Measurements from ENCODE around the gene CGB7. TPM values are rescaled to one million over a fixed set of nuclear protein-coding genes. Genes with fewer than 3 reads are reported as not detected.
A peak's percentile ranks its signal among the peaks of the same experiment; 100 is the strongest.
"Not testable (repeated sequence)": the region's sequence is repeated elsewhere in the genome, so short reads cannot be mapped to it uniquely, and the experiment has no call there.

CGB7 gene
- total RNA-seq, 8 experiments from 2014 or later = 0.11 to 1.0 (median 0.36) TPM; not detected in 1

DNA sequence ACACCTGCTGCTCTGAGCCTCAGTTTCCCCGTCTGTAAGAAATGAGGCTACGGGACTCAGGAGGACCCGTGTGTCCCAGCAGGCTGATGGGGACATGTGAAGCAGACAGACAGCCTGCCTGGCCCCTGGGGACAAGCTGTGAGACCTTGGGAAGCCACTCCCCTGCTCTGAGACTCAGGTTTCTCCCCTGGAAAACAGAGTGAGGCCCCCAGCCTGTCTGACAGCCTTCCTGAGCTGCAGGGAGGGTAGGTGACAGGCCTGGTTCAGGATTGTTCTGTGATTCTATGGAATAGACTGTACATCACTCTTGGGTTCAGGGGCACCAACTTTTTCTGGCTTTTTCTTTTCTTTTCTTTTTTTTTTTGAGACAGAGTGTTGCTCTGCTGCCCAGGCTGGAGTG, 10.0 kb upstream of the CGB7 start:
- ATAC-seq (replicated peaks in 6 of 8) = no peak
- H3K27ac ChIP-seq = no peak overlapping the region
- WGBS, 10 experiments = 20 to 90% (median 47%) methylated on average over 1 to 3 of the region's 3 CpGs; no CpG with 5 or more reads in 5 of the 10 experiments
- in situ Hi-C loops (cut with MboI; ENCODE audit: low pct_unique_long_range_greater_than_20kb in 2 of 9, low sequenced_read_pairs in 9 of 9, unreplicated experiment in 9 of 9) = no loop called here
- no peak overlapping the region for H3K4me3 ChIP-seq
- H3K4me1 ChIP-seq (replicated peaks in 1 of 2) = peaks cover 7 to 9% of the 10 kb centered on the region in 2 donors

DNA sequence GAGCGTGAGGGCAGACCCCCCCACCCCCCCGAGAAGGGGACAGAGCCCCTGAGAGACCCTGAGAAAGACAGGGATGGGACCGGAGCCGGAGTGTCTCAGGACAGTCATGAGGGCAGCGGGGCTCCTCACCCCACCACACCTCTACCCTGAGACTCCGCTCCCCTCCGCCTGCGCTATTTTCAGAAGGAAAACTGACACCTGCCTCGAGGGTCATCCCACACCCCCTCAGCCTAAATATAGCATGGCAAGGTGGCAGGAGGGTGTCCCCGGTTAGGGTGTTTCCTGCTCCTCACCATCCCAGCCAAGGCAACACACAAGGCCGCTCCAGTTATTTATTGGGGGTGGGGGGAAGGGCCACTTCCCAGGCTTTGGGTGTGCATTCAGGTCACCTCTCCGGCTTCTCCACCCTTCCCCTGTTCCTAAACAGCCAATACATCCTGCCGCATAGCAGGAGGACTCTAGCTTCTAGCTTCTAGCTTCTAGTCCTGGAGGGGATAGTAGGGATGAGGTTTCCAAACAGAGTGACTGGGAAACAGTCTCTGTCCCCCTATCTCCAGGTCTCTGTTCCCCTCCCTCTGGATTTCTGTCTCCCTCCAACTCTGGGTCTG, 8.5 kb upstream of the CGB7 start:
- H3K4me1 ChIP-seq (replicated peaks in 1 of 2) = peaks cover 7 to 9% of the 10 kb centered on the region in 2 donors
- WGBS, 10 experiments = 33 to 90% (median 40%) methylated on average over 1 to 5 of the region's 13 CpGs; no CpG with 5 or more reads in 5 of the 10 experiments
- H3K4me3 ChIP-seq = no peak overlapping the region
- no peak overlapping the region for H3K27ac ChIP-seq
- ATAC-seq (replicated peaks in 6 of 8) = no peak
- in situ Hi-C loops (cut with MboI; ENCODE audit: low pct_unique_long_range_greater_than_20kb in 2 of 9, low sequenced_read_pairs in 9 of 9, unreplicated experiment in 9 of 9) = no loop called here

DNA sequence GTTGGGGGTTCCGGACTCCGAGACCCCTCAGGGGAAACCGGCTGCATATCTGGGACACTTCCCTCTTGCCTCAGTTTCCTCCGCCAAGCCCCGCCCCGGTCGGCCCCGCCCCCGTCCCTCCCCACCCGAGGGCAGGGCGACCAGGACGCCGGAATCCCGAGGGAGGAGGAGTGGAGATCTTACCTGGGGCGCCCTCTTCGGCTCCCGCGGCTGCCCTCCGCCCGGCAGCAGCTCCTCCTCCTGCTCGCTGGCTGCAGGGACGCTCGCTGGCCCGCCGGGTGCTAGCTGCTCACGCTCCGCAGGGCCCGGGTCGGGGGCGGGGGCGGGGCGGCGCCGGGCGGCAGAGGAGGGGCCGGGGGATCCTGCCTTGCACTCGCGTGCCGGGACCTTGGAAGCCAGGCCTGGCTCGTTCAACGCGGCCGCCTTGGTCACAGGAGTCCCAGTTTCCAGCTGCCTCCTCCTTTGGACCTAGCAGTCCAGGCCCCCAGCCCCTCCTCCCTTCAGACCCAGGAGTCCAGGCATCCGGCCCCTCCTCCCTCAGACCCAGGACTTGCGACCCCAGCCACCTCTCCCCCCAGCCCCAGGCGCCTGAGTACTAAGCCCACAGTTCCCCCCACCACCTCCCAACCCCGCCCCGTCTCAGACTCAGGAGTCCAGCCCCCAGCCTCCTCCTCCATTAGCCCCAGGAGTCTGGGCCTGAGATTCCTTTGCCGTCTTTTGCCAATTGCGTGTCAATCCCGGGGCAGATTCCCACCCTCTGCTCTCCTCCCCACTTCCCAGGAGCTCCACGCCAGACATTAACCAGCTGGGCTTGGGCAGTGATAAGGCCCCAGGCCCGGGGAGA, 7.4 kb upstream of the CGB7 start, which contains the start of gene NTF4:
Gene NTF4, minus strand, starts transcription at position 51 of the 844 bp plus-strand sequence. CDS start 2,821 bp downstream, outside the sequence.
- in situ Hi-C loops (cut with MboI; ENCODE audit: low pct_unique_long_range_greater_than_20kb in 2 of 9, low sequenced_read_pairs in 9 of 9, unreplicated experiment in 9 of 9) = no loop called here
- 0 to 14% methylated on average over 1 to 2 of the region's 53 CpGs; no CpG with 5 or more reads in 8 of the 10 experiments for WGBS, 10 experiments
- Histone ChIP-seq H3K4me3 (peak within 1 kb of the TSS in 2 of 5 donors; percentile 5 to 18), H3K27ac (no peak within 1 kb of the TSS), H3K4me1 (replicated peaks in 1 of 2) (peaks cover 7 to 9% of the 10 kb centered on the region in 2 donors)
- peak; percentile 31 to 92 (median 90) for ATAC-seq (replicated peaks in 6 of 8)

DNA sequence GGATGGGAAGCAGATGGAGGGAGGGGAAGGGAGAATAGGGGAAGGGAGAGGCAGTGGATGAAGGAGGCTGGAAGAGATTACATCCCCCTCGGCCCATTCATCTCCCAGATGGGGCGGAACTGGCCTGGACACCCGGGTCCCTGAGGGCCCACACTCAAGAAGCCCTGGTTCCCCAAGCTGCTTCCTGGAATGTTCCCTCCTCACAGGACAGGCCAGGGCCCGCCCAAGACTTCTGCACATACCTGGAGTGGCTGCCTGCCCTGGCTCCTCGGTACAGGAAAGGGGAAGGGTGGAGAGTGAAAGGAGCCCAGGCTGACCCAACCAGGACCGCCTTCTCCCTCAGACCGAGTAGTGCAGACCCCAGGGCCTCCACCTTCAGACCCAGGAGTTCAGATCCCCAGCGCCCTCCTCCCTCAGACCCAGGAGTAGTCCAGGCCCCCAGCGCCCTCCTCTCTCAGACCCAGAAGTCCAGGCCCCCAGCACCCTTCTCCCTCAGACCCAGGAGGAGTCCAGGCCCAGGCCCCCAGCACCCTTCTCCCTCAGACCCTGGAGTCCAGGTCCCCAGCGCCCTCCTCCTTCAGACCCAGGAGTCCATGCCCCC, 6.6 kb upstream of the CGB7 start:
- no peak overlapping the region for H3K27ac ChIP-seq
- WGBS, 10 experiments = 0 to 100% (median 52%) methylated on average over 1 to 3 of the region's 10 CpGs; no CpG with 5 or more reads in 6 of the 10 experiments
- H3K4me1 ChIP-seq (replicated peaks in 1 of 2) = peaks cover 7 to 9% of the 10 kb centered on the region in 2 donors
- peak in 2 of 8 experiments; percentile 1 to 2 for ATAC-seq (replicated peaks in 6 of 8)
- H3K4me3 ChIP-seq = no peak overlapping the region
- in situ Hi-C loops (cut with MboI; ENCODE audit: low pct_unique_long_range_greater_than_20kb in 2 of 9, low sequenced_read_pairs in 9 of 9, unreplicated experiment in 9 of 9) = no loop called here

DNA sequence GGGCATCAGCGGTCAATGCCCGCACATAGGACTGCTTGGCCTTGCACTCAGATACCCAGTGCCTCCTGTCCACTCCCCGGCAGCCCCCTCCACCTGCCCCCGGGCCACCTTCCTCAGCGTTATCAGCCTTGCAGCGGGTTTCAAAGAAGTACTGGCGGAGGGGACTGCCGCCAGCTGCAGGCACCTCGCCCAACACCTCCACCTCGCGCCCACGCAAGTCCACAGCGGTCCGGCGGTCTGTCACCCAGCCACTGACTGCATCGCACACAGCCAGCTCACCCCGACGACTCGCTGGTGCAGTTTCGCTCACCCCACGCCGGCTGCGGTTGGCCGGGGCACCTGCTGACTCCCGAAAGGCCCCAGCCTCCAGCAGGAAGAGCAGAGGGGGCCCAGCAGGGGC, 3.9 kb upstream of the CGB7 start:
- ATAC-seq (replicated peaks in 6 of 8) = no peak
- Histone ChIP-seq H3K27ac (no peak overlapping the region), H3K4me3 (no peak overlapping the region), H3K4me1 (replicated peaks in 1 of 2) (peaks cover 7 to 26% of the 10 kb centered on the region in 2 donors)
- WGBS, 10 experiments = 80 to 100% (median 100%) methylated on average over 1 to 2 of the region's 25 CpGs; no CpG with 5 or more reads in 7 of the 10 experiments
- in situ Hi-C loops (cut with MboI; ENCODE audit: low pct_unique_long_range_greater_than_20kb in 2 of 9, low sequenced_read_pairs in 9 of 9, unreplicated experiment in 9 of 9) = no loop called here

DNA sequence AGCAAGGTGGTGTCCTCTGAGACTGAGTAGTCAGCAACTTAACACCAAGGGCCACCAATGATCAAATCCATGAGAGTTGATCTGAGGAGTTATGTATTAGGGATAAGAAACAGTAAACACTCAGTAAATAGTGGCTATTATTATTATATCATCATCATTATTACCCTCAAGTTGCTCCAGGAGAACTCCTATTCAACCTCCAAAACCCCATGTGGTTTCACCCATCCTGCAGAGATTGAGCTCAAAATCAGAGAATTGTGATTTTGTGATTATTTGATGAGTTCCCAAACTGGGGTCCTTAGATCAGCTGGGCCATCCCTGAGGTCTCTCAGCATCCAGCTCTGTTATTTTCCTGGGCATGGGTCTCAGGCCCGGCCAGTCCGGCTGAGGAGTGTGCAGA, 3.5 kb upstream of the CGB7 start:
- no peak for ATAC-seq (replicated peaks in 6 of 8)
- no peak overlapping the region for H3K4me3 ChIP-seq
- WGBS, 10 experiments = no CpG with 5 or more reads among the region's 2 CpGs
- H3K4me1 ChIP-seq (replicated peaks in 1 of 2) = peaks cover 7 to 30% of the 10 kb centered on the region in 2 donors
- in situ Hi-C loops (cut with MboI; ENCODE audit: low pct_unique_long_range_greater_than_20kb in 2 of 9, low sequenced_read_pairs in 9 of 9, unreplicated experiment in 9 of 9) = no loop called here
- H3K27ac ChIP-seq = no peak overlapping the region

DNA sequence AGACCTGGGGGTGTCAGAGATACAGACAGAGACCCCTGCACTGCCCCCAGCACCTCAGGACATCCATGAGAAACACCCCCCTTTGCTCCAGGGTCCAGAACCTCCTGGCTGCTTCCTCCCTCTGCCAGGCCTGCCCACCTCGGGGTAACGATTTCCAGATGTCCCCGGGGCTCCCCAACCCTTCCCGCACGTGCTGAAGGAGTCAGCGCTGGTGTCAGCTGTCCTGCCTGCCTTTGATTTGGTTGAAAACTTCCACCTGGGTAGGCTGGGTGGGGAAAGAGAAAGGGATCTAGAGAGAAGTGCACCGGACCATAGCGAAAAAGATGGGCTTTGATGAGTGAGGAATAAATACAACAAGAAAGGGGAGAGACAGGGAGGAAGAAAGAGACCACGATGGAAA, 1.5 kb upstream of the CGB7 start:
- Histone ChIP-seq H3K4me1 (replicated peaks in 1 of 2) (peaks cover 0 to 24% of the 10 kb centered on the region in 2 donors), H3K4me3 (no peak overlapping the region), H3K27ac (no peak overlapping the region)
- 15 to 93% (median 73%) methylated on average over 1 to 7 of the region's 9 CpGs for WGBS, 10 experiments
- in situ Hi-C loops (cut with MboI; ENCODE audit: low pct_unique_long_range_greater_than_20kb in 2 of 9, low sequenced_read_pairs in 9 of 9, unreplicated experiment in 9 of 9) = no loop called here
- no peak for ATAC-seq (replicated peaks in 6 of 8)

DNA sequence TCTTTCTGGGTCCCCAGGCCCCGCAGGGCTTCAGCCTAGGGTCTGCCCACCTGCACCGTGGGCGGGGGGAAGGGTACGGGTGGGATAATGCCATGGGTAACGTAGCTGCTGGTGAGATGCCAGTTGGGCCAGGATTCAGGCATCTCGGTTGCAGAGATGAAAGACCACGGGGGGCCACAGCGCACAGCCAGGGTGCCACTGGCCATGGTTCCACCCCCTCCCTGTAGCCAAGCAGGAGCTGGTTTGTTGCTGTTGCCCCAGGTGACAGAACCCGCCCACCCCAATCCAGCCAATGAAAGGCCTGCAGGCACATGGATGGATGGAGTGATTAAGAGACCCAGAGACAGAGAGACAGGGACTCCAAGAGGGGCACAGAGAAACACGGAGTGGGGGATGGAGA, 1.0 kb upstream of the CGB7 start:
- no peak overlapping the region for H3K4me3 ChIP-seq
- peak in 4 of 8 experiments; percentile 13 to 31 (median 21) for ATAC-seq (replicated peaks in 6 of 8)

DNA sequence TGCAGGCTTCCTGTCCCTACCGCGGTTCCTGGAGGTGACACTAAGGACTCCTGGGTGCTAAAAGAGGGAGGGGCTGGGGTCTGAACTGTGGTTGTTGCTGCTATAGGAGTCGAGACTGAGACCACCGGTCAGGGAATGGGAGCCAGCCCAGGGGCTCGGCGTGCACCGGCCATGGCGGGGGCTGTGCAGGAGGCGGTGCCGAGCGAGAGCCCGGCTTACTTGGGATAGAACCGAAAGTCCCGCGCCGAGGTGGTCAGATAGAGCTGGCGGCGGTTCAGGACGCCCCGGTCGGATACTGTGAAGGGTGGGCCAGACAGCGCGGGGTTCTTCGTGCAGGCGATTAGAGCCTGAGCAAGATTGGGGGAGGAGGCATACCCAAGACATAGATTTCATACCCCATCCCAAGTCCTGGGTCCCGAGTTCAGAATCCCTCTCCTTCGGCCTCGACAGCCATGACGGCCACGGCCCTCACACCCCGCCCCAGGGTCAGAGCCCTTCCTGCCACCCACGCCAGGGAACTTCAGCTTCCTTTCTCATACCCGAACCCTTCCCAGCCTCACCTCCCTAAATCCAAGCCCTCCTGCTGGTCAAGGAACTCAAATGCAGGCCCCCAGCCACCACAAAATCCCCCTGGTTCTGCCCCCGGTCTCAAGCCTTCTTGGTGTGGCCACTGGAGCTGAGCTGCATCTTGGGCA, 500 bp downstream of the CGB7 start:
- peaks cover 0 to 24% of the 10 kb centered on the region in 2 donors for H3K4me1 ChIP-seq (replicated peaks in 1 of 2)
- in situ Hi-C loops (cut with MboI; ENCODE audit: low pct_unique_long_range_greater_than_20kb in 2 of 9, low sequenced_read_pairs in 9 of 9, unreplicated experiment in 9 of 9); ATAC-seq (replicated peaks in 6 of 8); H3K27ac ChIP-seq: not testable (repeated sequence)
- H3K4me3 ChIP-seq = peak overlapping the region in 2 of 5 donors; percentile 29 to 31
- 0 to 40% (median 14%) methylated on average over 1 to 10 of the region's 34 CpGs; no CpG with 5 or more reads in 5 of the 10 experiments for WGBS, 10 experiments

More for the DNA sequence above, 1.0 kb upstream of the CGB7 start:
- Histone ChIP-seq H3K27ac (no peak overlapping the region), H3K4me1 (replicated peaks in 1 of 2) (peaks cover 0 to 24% of the 10 kb centered on the region in 2 donors)
- WGBS, 10 experiments = 20 to 60% (median 58%) methylated on average over 1 to 3 of the region's 10 CpGs; no CpG with 5 or more reads in 7 of the 10 experiments
- in situ Hi-C loops (cut with MboI; ENCODE audit: low pct_unique_long_range_greater_than_20kb in 2 of 9, low sequenced_read_pairs in 9 of 9, unreplicated experiment in 9 of 9) = no loop called here

DNA sequence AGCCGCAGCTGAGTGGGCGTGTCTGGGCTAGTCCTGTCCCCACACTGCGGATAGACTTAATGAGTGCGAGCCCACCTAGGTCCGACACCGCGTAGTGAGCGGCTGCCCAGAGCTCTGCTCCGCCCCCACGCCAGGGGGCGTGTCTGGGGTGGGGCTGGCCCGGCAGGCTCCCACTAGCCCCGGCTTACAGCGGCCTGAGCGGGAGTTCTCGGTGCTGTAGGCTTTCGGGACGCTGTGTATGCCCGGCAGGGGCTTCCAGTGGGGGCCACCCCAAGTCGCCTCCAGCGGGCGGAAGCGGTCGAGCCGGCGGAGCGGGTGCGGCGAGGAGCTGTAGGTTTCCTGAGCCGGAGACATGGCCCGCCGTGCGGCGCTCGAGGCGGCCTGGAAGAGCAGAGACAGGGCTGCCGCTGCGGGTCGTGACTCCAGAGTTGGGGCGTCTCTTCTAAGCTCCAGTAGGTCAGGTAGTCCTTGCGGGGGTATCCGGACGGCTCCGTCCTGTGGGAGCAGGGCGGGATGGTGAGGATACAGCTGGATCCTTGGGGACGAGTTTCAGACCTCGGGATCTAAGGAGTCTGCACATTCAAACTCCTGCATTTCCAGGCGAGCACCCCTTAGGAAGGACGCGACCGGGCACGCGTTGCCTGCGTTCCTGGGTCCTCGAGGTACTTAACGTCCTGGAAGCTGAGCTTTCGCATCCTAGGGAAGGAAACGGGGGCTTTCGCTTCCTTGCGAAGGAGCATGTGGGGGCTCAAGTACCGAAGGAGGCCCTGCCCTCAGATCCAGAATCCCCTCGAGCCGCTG, 1.2 kb downstream of the CGB7 start:
- no peak overlapping the region for H3K27ac ChIP-seq
- H3K4me3 ChIP-seq = peak overlapping the region in 4 of 5 donors; percentile 6 to 31 (median 19)
- WGBS, 10 experiments = 0 to 4% (median 0%) methylated on average over 1 to 23 of the region's 63 CpGs; no CpG with 5 or more reads in 4 of the 10 experiments
- in situ Hi-C loops (cut with MboI; ENCODE audit: low pct_unique_long_range_greater_than_20kb in 2 of 9, low sequenced_read_pairs in 9 of 9, unreplicated experiment in 9 of 9) = no loop called here
- peaks cover 0 to 24% of the 10 kb centered on the region in 2 donors for H3K4me1 ChIP-seq (replicated peaks in 1 of 2)
- peak; percentile 75 to 90 (median 80) for ATAC-seq (replicated peaks in 6 of 8)

DNA sequence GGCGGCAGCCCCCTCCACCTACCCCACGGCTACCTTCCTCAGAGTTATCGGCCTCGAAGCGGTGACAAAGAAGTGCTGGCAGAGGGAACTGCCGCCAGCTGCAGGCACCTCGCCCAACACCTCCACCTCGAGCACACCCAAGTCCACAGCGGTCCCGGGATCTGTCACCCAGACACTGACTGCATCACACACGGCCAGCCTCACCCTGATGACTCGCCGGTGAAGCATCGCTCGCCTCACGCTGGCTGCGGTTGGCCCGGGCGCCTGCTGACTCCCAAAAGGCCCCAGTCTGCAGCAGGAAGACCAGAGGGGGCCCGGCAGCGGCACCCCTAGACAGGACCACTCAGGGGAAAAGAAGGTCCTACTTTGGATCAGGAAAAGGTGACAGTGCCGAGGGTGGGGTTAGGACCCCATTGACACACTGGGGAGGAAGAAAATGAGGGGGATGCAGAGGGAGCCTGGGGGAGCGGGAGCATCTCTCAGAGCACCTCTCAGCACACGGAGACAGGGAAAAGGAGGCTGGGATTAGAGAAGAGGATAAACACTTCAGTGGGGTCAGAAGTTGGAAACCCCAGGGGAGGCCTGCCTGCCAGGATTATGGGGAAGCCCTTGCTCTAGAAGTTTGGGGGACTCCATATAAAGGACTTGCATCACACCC, 7.0 kb downstream of the CGB7 start:
- H3K27ac ChIP-seq; H3K4me1 ChIP-seq (replicated peaks in 1 of 2); H3K4me3 ChIP-seq; in situ Hi-C loops (cut with MboI; ENCODE audit: low pct_unique_long_range_greater_than_20kb in 2 of 9, low sequenced_read_pairs in 9 of 9, unreplicated experiment in 9 of 9): not testable (repeated sequence)
- ATAC-seq (replicated peaks in 6 of 8) = peak in 4 of 8 experiments; percentile 23 to 65 (median 38)
- WGBS, 10 experiments = 0 to 69% methylated on average over 2 to 14 of the region's 24 CpGs; no CpG with 5 or more reads in 8 of the 10 experiments

All from motor neuron (in vitro differentiated cells).